Astrocyte of the cerebellum (primary cell): Measurements from ENCODE around the gene ERRFI1.
"Not testable (repeated sequence)": the region's sequence is repeated elsewhere in the genome, so short reads cannot be mapped to it uniquely, and the experiment has no call there.

Experiments used
- DNase-seq: peaks from one replicate; pipeline ENCODE4 v3.0.0-alpha.2; 2011; ENCODE audit warnings: low read depth
- H3K4me3 ChIP-seq: 2 replicates; pipeline ENCODE4 v1.5.1; 2011; ENCODE audit warnings: mild to moderate bottlenecking, low read depth, low read length, moderate library complexity
- in situ Hi-C: cut with HindIII; loops from 2 replicates; pipeline ENCODE4 v1.10.0; 2017; ENCODE audit warnings: low sequenced_read_pairs
- TF ChIP-seq, protein P1 (sequence below): IDR thresholded peaks from 2 replicates; pipeline ENCODE4 v1.5.1; 2012; ENCODE audit warnings: low read length, low read depth, moderate library complexity, mild to moderate bottlenecking; ENCODE audit errors: missing control alignments

Gene ERRFI1

DNA sequence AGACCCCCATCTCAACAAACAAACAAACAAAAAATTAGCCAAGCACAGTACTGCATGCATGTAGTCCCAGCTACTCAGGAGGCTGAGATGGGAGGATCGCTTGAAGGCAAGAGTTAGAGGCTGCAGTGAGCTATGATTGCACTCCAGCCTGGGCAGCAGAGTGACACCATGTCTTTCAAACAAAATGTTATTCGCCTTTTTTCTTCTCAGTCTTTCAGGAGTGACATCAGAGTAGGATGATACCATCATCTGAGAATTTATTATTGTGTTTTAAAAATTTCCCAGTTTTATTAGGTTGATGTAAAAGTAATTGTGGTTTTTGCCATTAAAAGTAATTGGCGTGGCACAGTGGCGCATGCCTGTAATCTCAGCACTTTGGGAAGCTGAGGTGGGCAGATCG, 53.8 kb downstream of the ERRFI1 start:
- no peak for DNase-seq
- TF ChIP-seq, protein P1, sequence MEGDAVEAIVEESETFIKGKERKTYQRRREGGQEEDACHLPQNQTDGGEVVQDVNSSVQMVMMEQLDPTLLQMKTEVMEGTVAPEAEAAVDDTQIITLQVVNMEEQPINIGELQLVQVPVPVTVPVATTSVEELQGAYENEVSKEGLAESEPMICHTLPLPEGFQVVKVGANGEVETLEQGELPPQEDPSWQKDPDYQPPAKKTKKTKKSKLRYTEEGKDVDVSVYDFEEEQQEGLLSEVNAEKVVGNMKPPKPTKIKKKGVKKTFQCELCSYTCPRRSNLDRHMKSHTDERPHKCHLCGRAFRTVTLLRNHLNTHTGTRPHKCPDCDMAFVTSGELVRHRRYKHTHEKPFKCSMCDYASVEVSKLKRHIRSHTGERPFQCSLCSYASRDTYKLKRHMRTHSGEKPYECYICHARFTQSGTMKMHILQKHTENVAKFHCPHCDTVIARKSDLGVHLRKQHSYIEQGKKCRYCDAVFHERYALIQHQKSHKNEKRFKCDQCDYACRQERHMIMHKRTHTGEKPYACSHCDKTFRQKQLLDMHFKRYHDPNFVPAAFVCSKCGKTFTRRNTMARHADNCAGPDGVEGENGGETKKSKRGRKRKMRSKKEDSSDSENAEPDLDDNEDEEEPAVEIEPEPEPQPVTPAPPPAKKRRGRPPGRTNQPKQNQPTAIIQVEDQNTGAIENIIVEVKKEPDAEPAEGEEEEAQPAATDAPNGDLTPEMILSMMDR, result no peak
- no peak overlapping the region for H3K4me3 ChIP-seq
- in situ Hi-C loops, result no loop called here

DNA sequence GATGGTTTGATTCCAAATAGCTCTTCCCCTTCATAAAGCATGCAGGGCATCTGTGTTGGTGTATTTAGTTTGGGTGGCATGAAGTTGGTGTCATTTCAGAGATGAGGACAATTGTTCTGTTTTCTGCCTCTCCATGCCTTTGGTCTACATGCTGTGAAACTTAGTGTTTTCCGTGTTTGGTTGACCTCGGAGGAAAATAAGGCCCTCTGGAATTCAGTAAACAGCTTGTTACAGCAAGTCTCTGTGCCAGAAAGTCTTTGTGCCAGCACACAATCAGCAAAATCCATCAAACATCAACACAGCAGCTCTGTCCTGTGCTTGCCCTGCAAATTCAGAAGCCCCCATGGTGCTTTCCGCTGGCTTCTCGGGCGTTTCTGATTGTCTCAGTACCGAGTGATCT, 55.1 kb downstream of the ERRFI1 start:
- H3K4me3 ChIP-seq, result no peak overlapping the region
- in situ Hi-C loops, result no loop called here
- no peak for DNase-seq
- TF ChIP-seq, protein P1, result no peak

DNA sequence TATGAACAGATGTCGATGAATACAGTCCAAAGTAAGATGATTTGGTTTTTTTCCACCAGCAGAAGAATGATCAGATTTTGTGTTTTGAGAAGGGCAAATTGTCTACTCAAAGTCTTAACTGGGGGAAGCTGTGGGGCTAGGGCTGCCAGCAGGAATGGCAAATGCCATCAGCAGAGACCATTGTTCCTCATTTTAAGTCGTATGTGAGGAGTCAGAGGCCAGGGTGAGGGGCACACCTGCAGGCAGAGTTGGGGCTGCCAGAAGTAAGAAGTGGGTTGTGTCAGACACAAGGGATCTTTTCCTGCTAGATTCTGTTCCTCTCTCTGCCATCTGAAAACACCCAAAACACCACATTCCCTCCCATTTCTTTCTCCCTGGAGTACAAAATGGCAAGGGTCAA, 55.9 kb downstream of the ERRFI1 start:
- TF ChIP-seq, protein P1, result no peak
- H3K4me3 ChIP-seq, result no peak overlapping the region
- DNase-seq, result no peak
- in situ Hi-C loops, result no loop called here

DNA sequence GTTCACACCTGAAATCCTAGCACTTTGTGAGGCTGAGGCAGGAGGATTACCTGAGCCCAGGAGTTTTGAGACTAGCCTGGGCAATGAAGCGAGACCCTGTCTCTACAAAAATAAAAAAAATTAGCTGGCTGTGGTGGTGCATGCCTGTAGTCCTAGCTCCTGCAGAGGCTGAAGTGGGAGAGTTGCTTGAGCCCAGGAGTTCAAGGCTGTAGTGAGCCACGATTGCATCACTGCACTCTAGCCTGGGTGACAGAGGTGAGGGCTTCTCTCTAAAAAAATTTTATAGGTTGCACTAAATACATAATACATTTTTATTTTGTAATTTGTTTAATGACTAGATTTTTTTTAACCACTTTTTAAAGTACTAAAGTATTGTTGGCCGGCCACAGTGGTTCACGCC, 58.5 kb downstream of the ERRFI1 start:
- TF ChIP-seq, protein P1, result no peak
- H3K4me3 ChIP-seq, result no peak overlapping the region
- DNase-seq, result no peak
- in situ Hi-C loops, result no loop called here

DNA sequence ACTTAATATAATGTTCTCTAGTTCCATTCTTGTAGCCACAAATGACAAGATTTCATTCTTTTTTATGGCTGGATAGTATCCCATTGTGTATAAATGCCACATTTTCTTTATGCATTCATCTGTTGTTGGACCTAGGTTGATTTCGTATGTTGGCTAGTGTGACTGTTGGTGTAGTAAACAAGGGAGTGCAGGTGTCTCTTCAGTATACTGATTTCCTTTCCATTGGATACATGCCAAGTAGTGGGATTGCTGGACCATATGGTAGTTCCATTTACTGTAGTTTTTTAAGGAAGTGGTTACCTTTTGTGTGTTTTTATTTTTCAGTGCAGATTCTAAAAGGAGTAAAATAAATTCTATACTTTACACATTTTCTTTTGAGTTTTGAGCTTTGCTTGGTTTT, 58.9 kb downstream of the ERRFI1 start:
- DNase-seq, result no peak
- TF ChIP-seq, protein P1, result no peak
- in situ Hi-C loops, result no loop called here
- no peak overlapping the region for H3K4me3 ChIP-seq

DNA sequence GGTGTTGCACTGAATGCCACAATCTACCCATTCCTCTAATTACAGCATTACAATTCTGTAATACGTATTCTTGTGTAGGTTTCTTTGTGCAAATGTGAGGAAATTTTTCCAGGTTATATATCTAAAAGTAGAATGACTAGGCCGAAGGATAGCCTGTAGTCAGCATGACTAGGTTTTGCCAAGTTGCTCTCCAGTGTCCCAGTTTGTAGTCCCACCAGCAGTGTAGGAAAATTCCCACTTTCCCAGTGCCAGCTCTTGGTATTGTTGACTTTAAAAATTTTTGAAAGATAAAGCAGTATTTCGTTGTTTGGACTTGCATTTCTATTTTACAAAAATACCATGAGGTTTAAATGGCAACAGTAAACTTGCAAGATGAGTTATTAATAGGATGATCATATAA, 61.6 kb downstream of the ERRFI1 start:
- TF ChIP-seq, protein P1, result no peak
- DNase-seq, result no peak
- in situ Hi-C loops, result no loop called here
- H3K4me3 ChIP-seq, result no peak overlapping the region

DNA sequence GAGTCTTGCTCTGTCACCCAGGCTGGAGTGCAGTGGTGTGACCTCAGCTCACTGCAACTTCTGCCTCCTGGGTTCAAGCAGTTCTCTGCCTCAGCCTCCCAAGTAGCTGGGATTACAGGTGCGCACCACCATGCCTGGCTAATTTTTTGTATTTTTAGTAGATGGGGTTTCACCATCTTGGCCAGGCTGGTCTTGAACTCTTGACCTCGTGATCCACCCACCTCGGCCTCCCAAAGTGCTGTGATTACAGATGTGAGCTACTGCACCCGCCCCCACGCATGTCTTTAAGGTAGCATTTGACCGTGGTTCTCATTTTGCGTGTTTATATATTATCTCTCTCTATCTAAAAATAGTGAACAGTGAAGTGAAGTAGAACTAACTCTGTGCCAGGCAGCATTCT, 62.3 kb downstream of the ERRFI1 start:
- DNase-seq, in situ Hi-C loops, H3K4me3 ChIP-seq: not testable (repeated sequence)

DNA sequence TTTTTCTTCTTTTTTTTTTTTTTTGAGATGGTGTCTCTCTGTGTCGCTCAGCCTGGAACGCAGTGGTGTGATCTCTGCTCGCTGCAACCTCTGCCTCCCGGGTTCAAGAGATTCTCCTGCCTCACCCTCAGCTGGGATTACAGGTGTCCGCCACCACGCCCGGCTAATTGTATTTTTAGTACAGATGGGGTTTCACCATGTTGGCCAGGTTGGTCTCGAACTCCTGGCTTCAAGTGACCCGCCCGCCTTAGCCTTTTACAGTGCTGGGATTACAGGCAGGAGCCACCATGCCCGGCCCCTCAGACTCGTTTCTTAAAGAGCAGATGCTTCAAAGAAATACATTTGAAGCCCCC, 62.8 kb downstream of the ERRFI1 start:
- H3K4me3 ChIP-seq, DNase-seq, in situ Hi-C loops: not testable (repeated sequence)
